GM19351 (cell line): ENCODE measurements around the gene IRF5.
"Not testable (repeated sequence)": the region's sequence is repeated elsewhere in the genome, so short reads cannot be mapped to it uniquely, and the experiment has no call there.

Experiments used
- ATAC-seq: cut with Tn5 transposase; IDR thresholded peaks from one replicate; pipeline ENCODE4 v1.9.1; 2021; ENCODE audit warnings: mild to moderate bottlenecking, moderate library complexity; ENCODE audit not compliant: unreplicated experiment

The IRF5 gene

DNA sequence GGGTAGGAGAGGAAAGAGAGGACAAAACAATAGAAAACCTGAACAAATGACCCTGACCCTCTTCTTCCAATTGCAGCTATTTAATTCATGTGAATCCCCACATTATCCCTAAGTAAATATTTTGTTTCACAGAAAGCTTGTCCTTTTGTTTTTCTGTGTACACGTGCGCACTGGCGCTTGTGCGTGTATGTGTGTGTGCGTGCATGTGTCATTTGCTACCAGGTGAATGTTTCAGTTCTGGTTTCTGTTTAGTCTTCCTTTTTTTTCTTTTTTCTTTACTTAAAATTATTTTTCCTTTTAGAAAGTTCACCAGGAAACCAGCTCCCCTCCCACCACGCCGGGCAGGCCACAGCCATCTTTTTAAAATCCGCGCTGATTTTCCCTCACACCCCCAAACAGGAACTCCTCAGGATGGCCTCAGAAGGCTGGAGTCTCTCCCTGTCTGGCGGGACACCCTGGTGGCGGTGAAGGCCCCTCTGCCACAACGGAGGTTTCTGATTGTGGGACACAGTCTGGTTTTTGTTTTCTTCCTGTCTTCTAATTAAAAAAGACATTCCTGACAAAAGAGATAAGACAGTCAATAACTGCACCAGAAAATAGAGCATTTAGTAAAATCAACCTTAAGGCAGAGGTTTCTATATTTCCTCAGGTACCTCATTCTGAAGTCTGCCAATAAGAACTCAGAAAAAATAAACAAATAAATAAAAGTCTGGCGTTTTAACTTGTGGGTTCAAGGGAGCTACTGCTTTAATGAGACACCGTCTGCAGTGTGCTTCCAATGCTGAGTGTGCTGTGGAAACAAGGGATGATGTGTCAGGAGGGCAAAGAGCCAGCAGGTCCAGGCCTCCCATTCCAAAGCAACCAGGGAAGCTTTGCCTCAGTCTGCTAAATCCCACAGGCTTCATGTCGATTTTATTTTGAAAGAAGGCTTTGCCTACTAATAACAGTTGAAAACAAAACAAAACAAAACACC is 17.4 kb downstream of the IRF5 start:
- ATAC-seq, result peak; percentile 68

DNA sequence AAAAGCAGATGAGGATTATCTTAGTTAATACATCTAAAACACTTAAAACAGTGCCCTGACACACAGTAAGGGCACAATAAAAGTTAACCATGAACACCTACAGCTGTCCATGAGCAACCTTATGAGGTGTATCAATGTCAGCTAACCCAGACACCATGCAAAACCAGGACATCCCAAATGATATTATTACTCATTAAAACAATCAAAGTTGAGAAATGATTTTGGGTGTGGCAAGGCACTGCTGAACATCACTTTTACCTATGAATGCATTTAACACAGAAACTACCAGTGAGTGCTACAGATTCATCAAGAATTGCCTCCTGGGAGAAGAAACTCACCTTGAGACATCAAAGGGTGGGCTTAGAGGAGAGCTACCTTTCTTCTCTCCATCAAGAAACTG is 18.3 kb downstream of the IRF5 start:
- ATAC-seq, result no peak

DNA sequence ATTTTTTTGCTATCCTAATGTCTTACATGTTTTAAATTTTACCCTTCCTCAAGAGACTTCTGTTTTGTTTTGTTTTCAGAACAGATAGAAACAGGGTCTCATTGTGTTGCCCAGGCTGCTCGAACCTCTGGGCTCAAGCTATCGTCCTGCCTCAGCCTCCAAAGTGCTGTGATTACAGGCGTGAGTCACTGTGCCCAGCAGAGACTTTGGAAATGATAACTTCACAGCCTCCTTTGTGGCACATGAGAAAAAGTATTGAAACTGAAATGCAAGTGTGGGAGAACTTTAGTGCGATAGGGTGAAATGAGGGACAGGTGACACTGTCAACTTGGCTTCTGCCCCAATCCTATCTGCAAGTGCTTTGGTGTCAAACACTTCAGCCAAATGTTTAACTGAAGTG is 21.6 kb downstream of the IRF5 start:
- no peak for ATAC-seq

DNA sequence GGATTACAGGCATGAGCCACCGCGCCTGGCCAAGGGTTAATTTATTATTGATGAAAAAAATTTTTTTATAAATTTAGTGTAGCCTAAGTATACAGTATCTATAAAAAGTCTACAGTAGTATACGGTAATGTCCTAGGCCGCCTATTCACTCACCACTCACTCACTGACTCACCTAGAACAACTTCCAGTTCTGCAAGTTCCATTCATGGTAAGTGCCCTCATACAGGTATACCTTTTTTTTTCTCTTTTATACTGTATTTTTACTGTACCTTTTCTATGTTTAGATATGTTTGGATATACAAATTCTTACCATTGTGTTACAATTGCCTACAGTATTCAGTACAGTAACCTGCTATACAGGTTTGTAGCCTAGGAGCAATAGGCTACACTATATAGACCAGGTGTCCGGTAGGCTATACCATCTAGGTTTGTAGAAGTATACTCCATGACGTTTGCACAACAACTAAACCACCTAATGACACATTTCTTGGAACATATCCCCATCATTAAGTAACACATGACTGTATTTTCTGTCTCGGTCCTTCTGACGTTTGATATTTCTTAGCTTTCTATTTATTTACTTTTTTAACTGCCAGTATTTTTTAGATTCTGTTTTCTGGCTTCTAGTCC is 23.4 kb downstream of the IRF5 start:
- no peak for ATAC-seq

DNA sequence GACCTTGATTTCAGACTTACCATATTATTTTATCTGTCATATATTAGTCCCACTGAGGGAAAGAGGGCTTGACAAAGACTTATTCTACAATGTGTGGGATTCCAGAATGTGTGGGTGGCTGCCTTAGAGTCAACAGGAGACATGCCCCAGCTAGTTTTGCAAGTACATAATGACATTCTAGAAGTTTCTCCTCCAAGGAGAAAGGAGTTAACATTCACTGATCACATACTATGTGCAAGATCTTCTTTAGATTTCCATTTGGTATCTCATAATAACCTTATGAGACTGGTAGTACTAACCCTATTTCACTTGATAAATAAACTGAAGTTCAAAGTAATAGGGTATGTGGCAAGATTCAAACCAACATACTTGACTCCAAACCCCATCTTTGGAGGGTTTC is 25.2 kb downstream of the IRF5 start:
- peak; percentile 28 for ATAC-seq

DNA sequence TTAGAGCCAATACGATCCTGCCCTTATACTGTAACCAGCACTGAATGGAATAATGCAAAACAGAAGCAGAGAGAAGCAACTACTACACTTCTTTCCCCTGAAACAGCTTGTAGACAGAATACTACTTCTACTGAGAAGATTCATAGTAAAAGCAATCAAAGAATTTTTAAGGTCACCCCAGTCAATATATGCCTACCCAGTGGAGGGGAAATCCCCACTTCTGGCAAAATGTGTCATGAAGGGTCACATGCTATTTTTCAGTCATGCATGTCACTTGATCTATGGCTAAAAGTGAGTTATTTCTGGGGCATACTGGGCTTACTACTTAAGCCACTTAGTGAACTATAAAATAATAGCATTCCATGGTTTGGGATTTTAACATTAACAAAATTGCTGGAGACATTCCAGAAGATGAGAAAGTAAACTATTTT is 25.6 kb downstream of the IRF5 start:
- peak; percentile 94 for ATAC-seq

GRCh38 chr7:128968624-128969023 is 30.9 kb downstream of the IRF5 start:
- ATAC-seq, result no peak

- ATAC-seq, result no peak
Measured at GRCh38 chr7:128974241-128974934, 36.7 kb downstream of the IRF5 start.

- ATAC-seq, result no peak
Measured at GRCh38 chr7:128982105-128982504, 44.4 kb downstream of the IRF5 start.

- ATAC-seq, result no peak
Measured at GRCh38 chr7:128985660-128986059, 47.9 kb downstream of the IRF5 start.

- no peak for ATAC-seq
Measured at GRCh38 chr7:128986609-128987008, 48.9 kb downstream of the IRF5 start.

- ATAC-seq, result no peak
Measured at GRCh38 chr7:128988372-128988771, 50.6 kb downstream of the IRF5 start.

- ATAC-seq, result no peak
Measured at GRCh38 chr7:128989961-128990360, 52.2 kb downstream of the IRF5 start.

DNA sequence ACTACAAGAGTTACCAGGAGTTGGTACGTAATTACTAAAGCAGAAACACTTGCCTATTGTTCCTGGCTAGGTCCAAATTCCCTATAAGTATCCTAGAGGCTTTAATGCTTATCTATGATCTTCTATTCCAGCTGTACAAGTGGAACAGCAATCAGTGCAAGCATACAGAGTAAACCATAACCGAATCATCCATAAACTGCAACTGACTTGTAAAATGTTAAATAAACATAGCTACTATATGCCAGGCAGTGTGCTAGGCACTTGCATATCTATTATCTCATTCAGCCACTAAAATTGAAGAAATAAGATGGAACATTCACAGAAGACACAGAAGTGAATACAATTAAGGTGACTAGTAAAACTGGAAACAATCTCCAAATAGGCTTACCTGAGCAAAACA is 55.7 kb downstream of the IRF5 start:
- ATAC-seq, result no peak

DNA sequence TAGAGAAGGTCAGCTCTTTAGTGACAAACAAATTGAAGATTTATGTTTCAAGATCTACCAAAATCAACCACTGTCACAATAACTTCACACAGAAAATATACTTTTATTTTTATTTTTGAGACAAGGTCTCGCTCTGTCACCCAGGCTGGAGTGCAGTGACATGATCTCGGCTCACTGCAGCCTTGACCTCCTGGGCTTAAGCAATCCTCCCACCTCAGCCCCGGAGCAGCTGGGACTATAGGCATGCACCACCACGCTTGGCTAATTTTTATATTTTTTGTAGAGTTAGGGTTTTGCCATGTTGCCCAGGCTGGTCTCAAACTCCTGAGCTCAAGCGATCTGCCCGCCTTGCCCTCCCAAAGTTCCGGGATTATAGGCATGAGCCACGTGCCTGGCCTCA is 56.8 kb downstream of the IRF5 start:
- not testable (repeated sequence) for ATAC-seq

GRCh38 chr7:128997181-128997580 is 59.5 kb downstream of the IRF5 start:
- no peak for ATAC-seq
